Mammary epithelial cell (primary cell): ENCODE measurements around the gene GLIPR2.

Experiments
- EZH2 ChIP-seq: IDR thresholded peaks from 2 replicates; pipeline ENCODE4 v1.6.1; 2012; ENCODE audit warnings: low read length, inconsistent platforms, borderline replicate concordance
- TF ChIP-seq, protein P1 (sequence below), 2 donors: IDR thresholded peaks in 1 of 2; conservative IDR thresholded peaks in 1 of 2; 2 replicates each; pipeline ENCODE4 v1.5.1; 2011 to 2012; ENCODE audit warnings: inconsistent platforms in 2 of 2, low read length in 2 of 2, mild to moderate bottlenecking in 2 of 2, control low read depth in 1 of 2, low read depth in 1 of 2; ENCODE audit not compliant: insufficient read depth in 1 of 2; ENCODE audit errors: extremely low read depth in 1 of 2

DNA sequence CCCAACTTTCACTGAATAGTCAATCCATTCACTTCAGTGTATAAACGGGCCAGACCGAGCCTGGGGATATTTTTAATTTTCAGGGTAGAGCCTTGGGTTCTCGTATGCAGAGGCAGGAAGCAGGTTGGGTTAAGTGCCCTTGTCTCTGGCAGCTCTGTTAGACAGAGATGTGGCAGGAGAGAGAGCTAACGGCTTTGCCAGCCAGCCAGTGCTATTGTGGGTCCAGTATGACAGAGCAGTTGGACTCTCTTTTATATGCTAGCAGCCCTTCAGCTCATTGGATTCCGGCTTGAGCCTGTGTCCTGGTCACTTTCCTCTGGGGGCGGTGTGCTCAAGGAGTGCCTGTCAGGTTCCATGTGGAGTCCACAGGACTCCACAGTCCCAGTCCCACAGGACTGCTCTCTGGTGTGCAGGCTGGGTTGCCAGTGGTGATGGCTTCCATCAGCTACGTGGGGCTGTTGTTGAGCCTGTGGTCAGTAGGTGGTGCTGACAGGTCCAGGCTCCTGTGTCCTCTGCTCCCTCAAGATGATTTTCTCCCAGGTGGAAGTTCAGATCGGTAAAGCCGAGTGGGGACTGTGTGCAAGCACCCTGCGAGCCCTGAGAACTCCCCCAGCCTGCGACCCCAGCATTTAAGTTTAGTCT, 68.5 kb downstream of the GLIPR2 start:
- TF ChIP-seq, protein P1, sequence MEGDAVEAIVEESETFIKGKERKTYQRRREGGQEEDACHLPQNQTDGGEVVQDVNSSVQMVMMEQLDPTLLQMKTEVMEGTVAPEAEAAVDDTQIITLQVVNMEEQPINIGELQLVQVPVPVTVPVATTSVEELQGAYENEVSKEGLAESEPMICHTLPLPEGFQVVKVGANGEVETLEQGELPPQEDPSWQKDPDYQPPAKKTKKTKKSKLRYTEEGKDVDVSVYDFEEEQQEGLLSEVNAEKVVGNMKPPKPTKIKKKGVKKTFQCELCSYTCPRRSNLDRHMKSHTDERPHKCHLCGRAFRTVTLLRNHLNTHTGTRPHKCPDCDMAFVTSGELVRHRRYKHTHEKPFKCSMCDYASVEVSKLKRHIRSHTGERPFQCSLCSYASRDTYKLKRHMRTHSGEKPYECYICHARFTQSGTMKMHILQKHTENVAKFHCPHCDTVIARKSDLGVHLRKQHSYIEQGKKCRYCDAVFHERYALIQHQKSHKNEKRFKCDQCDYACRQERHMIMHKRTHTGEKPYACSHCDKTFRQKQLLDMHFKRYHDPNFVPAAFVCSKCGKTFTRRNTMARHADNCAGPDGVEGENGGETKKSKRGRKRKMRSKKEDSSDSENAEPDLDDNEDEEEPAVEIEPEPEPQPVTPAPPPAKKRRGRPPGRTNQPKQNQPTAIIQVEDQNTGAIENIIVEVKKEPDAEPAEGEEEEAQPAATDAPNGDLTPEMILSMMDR (conservative IDR thresholded peaks at IDR 0.05 in 1 of 2, IDR thresholded peaks at IDR 0.05 in 1 of 2; ENCODE audit: extremely low read depth in 1 of 2, insufficient read depth in 1 of 2, low read depth in 1 of 2, low read length in 2 of 2) = peak in 1 of 2 donors; percentile 24
- no peak for TF ChIP-seq EZH2
